Measurements from ENCODE around the gene CARD11.
"Not testable (repeated sequence)": the region's sequence is repeated elsewhere in the genome, so short reads cannot be mapped to it uniquely, and the experiment has no call there.

The CARD11 gene

DNA sequence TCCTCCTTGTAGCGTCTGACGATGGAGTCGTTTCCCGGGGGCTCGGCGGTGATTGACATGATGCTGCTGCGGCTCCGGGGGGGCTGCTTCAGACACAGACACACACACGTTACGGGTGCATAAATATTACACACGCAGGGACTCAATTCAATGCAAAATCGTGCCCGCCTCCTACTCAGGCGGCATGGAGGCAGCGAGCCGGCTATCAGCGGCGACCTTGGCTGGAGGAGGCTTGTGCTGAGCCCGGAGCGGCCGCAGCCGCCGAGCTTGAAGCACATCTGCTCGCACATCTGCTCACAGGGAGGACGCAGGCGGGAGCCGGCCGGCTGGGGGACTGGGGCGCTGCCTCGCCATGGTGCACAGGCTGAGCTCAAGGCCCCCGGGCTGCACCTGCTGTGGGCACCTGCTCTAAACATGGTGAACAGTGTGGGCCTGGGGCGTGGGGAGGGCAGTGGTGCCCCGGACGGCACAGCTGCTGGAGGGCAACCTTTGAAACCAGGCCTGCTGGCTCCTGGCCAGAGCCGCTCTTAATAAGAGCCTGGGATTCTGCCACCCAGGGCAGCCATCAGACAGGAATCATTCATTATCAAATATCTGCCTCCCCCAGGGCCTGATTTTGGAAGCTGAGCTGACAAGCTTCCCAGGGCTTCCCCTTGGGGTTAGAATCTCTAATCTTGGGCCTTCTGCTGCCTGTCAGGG, 114.9 kb downstream of the CARD11 start:
- in situ Hi-C loops (cut with HindIII; ENCODE audit: low sequenced_read_pairs) = no loop called here

DNA sequence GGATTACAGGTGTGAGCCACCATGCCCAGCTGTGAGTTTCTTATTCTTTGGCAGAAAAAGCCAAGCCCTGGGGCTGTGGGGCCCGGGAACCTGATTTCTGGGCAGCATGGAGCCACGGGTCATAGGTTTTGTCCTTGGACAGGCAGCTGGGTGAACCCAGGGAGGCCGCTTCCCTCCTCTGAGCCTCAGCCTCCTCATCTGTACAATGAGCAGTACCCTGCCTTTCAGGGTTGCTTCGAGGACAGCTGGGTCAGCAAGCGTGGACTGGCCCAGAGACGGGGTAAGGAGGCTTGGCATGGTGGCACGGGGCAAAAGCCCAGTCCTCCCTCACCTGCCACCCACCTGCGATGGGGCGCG, 115.4 kb downstream of the CARD11 start:
- in situ Hi-C loops (cut with HindIII; ENCODE audit: low sequenced_read_pairs) = no loop called here

DNA sequence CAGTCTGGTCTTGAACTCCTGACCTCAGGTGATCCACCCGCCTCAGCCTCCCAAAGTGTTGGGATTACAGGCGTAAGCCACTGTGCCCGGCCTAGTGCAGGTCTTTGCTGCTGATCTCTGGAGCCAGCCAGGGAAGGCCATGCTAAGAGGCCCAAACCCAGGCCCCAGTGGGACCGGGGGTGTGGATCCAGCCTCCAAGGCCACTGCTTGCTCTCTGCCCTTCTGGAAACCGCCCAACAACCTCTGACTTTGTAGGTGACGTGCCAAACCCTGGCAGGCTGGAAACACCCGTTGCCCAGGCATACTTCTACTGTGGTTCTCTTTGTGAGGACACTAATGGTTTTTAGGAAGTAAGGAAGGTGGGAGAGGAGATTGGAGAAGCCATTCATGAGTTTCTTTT, 116.1 kb downstream of the CARD11 start:
- in situ Hi-C loops (cut with HindIII; ENCODE audit: low sequenced_read_pairs) = no loop called here

DNA sequence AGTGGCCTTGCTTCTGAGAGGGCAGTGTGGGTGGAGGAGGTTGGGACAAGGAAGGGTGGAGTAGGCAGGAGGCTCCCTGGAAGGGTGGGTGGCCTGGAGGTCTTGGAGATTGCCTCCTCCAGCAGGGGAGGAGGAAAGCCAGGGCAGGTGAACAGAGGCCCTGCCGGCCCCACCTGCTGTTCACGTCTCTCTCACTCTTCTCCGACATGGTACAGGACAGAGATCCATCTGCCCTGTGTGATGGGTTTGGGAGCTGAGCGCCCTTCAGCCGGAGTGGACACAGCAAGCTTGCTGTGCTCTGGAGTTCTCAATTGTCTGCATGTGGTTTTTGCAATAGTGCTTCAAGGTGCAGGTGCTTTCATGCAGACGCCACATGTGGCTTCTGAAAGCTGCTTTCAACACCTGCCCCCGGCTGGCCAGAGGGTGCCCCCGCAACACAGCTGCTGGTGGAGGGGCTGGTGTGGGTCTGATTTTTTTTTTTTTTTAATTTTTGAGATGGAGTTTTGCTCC, 116.7 kb downstream of the CARD11 start:
- in situ Hi-C loops (cut with HindIII; ENCODE audit: low sequenced_read_pairs) = no loop called here

DNA sequence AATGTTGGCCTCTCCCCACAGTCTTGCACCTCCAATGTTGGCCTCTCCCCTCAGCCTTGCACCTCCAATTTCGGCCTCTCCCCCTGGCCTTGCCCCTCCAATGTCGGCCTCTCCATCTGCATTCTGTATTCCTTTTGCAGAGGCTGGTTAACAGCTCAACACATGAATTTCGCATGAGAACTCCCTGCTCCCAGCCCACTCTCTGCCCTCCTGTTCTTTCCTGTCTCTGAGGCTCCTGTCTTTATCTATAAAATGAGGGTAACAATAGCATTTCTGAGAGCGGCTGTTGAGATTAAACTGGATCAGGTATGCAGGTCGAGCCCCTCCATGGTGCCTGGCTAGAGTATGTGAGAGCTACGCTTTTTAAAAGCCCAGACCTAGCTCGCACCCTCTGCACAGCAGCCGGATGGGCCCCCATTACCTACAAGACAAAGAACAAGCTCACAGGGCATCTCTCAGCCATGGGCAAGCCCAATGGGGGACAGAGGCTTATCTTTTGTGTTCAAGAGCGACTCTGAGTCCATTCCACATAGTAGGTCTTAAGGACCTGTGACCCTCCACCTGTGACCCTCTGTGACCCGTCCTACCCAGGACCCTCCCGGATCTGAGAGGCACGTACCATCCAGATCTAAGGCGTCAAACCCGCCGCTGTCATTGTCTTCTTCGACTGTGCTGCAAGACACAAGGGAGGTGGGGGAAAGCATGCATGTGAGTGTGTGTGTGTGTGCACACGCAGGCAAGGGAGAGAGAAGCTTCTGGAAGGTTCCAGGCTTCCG, 117.4 kb downstream of the CARD11 start:
- in situ Hi-C loops (cut with HindIII; ENCODE audit: low sequenced_read_pairs) = no loop called here

DNA sequence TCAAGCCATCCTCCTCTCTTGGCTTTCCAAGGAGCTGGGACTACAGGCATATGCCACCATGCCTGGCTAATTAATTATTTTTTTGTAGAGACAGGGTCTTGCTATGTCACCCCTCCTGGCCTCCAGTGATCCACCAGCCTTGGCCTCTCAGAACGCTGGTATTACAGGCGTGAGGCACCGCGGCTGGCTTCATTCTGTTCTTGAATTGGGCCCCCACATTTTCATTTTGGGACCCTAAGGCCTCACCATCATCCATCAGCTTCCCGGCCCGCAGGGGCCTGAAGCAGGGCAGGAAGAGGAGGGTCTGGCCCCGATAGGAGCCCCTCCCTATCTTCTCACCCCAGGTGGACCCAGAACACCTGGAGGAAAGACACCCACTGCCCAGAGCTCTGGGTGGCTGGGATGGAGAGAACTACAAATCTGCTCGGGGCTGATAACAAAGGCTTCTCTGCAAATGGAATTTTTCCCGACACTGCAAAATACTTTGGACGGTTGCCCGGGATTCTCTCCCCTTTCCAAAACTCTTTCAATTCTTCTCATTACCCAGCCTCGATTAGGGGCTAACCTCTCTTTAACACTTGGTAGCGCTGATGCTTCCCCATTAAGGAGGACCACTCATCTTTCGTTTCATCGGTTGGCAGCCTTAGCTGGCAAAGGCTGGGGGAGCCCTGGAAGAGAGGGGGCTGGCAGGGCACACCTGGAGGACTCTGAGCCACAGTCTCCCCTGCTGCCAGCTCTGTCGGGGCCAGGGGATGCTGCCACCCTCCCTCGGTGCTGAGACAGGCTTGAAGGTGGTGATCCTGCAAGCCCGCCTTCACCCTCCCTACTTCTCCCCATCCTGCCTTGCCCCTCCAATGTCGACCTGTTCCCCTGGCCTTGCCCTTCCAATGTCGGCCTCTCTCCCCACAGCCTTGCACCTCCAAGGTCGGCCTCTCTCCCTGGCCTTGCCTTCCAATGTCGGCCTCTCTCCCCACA, 118.5 kb downstream of the CARD11 start:
- in situ Hi-C loops (cut with HindIII; ENCODE audit: low sequenced_read_pairs) = no loop called here

DNA sequence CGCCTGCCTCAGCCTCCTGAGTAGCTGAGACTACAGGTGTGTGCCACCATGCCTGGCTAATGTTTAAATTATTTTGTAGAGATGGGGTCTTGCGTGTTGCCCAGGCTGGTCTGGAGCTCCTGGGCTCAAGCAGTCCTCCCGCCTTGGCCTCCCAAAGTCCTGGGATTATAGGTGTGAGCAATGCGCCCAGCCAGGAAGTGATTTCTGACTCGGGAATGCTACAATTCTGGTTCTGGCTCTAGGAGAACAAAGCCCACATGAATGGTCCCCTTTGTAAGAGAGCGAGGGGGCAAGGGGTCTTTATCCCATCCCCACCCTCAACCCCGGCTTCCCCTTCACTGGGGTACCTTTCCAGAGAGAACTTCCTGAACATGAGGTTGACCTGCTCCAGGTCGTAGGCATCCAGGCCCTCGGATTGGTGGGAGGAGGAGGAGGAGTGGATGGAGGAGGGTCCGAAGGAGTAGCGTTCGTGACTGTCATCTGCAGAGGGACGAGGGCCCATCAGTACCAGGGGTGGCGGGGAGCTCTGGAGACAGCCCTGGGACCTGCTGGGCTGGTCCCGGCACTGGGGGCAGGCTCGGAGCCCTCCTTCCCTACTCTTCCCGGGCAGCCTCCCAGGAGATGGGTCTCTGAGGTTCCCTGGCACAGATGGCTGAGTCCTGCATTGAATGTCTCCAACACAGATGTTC, 119.6 kb downstream of the CARD11 start:
- in situ Hi-C loops (cut with HindIII; ENCODE audit: low sequenced_read_pairs) = no loop called here

DNA sequence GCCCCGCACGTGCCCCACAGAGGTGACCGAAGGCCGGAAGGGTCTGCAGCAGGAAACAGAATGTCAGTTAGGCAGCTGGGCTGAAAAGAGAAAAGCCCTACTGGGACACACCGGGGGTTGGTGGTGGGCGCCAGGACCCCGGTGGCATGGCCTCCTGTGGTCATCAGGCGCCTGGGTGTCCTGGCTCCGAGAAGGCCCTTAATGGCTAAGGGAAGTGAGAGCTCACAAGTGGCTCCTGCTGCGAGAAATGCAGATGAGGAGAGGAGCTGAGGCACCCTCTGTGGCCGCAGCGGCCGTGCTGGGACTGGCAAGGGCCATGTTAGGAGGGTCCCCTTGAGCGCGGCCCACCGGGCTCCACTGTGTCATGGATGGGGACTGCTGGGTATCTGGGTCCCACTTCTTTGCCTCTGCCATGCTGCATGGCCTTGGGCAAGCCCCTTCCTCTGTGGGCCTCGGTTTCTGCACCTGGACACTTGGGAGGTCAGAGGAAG, 120.3 kb downstream of the CARD11 start:
- in situ Hi-C loops (cut with HindIII; ENCODE audit: low sequenced_read_pairs) = no loop called here

DNA sequence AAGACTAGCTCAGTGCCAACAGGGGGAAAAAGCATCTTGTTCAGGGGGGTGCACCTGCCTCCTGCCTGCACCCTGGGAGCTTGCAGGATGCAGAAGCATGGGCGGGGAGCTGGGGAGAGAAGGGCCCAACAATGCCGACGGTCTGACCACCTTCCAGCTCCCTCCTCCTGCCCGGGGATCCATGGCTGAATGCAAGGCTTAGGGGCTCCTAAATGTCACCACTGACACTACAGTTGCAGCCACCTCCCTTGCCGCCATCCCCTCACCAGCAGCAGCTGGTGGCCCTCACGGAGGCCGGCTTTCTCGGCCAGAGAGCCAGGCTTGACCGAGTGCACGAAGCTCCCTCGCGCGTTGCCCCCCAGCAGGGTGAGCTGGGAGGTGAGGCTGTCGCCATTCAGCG, 120.8 kb downstream of the CARD11 start:
- in situ Hi-C loops (cut with HindIII; ENCODE audit: low sequenced_read_pairs) = no loop called here

DNA sequence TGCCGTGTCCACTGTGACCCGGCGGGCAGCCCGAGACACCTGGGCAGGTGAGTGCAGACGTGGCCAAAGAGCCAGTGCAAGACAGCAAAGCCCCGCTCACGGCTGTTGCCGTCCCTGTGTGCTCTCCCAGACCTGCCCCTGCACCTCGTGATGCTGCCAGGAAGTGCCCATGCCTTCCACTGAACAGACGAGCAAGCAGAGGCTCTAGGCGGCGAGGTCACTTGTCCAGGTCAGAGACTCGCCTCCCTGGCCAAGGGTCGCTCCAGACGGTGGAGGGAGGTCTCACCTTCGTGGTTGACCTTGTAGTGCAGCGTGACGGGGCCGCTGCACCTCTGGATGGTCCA, 121.3 kb downstream of the CARD11 start:
- in situ Hi-C loops (cut with HindIII; ENCODE audit: low sequenced_read_pairs) = no loop called here

DNA sequence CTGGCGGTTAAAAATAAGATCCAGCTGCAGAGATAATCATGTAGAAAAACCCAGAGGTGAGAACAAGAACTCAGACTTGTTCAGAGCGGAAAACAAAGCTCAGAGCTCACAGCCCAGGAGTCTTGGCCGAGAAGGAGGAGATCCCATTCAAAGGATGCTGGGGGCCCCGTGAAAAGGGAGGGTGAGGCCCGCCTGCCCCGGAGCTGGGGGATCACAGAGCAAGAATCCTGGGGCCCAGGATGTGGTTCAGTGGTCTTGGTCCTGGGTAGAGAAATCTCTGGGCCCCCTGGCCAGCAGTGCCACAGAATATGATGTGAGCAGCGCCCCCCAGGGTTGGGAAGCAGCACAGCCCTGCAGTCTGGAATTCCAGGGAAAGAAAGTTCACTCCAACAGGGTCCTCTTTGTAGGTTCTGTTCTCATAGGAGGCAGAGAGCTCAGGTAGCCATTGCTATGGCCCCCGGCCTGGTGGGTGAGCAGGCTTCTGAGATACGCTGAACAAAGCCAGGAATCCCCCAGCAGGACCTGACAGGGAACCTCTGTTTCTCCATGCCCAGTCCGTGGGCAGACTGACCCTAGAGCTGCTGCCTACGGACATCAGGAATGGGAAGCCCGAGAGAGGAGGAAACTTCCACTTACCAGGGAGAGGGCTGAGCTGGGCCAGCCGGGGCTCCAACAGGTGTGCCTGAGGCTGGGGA, 121.9 kb downstream of the CARD11 start:
- in situ Hi-C loops (cut with HindIII; ENCODE audit: low sequenced_read_pairs) = no loop called here

DNA sequence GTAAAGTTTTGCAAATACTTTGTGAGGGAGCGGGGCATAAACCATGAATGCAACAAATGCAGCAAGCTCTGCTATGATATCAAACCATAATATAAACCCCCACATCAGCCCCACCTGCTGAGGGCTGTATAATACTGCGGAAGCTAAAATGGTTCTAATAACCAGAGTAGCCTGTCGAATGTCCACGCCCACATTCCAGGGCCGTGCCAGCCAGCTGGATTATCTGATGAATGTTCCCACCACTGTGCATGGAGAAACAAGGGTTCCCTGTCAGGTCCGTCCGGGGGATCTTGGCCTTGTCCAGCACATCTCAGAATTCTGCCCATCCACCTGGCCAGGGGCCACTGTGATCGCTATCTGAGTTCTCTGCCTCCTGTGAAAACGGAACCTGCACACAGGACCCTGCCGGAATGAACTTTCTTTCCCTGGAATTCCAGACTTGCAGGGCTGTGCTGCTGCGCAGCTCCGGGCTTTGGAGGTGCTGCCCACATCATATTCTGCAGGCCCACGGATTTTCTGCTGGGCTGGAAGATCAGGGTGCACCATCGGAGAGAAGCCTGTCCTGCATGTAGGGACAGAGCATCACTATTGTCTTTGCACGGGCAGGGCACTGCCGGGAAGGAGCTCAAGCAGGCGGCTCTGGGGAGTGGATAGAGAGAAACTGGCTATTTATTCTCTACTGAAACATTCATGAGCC, 122.6 kb downstream of the CARD11 start:
- in situ Hi-C loops (cut with HindIII; ENCODE audit: low sequenced_read_pairs) = no loop called here

DNA sequence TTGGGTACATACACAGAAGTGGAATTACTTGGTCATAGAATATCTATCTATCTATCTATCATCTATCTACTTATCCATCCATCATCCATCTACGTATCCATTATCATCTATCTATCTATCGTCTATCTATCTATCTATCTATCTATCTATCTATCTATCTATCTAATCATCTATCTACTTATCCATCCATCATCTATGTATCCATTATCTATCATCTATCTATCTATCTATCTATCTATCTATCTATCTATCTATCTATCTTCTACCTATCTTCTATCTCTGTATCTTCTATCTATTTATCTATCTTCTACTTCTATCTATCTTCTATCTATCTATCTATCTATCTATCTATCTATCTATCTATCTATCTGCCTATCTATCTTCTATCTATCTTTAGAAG, 123.2 kb downstream of the CARD11 start:
- in situ Hi-C loops (cut with HindIII; ENCODE audit: low sequenced_read_pairs) = not testable (repeated sequence)

DNA sequence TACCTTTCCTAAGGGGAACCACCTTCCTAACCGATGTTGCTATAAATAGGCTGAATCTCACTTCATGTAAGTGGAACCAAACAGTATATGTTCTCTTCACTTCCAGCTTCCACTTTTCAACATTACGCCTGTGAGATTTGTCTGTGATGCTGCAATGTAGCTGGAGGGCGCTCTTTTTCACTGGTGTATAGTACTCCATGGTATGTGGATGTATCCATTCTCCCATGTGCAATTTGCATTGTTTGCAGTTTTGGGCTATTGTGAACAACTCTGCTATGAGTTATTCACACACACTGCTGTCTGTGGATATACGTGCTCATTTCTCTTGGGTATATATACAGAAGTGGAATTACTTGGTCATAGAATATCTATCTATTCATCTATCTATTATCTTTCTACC, 123.6 kb downstream of the CARD11 start:
- in situ Hi-C loops (cut with HindIII; ENCODE audit: low sequenced_read_pairs) = no loop called here

DNA sequence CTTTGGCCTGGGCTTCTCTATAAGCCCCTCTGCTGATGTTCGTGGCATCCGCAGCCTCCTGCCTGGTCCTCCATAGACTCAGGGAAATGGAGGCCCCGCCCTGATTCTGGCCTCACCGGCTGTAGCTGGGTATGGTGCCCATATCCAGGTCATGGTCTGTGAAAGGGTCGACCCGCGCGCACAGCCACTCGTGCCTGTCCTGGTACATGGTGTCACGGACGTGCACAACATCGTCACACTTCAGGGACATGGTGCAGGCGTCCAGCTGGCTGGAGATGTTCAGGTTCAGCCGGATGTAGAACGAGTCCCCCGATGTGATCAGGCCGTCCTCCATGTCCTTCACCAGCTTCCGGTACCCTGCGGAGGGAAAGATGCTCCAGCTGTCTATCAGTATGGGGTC, 124.4 kb downstream of the CARD11 start:
- in situ Hi-C loops (cut with HindIII; ENCODE audit: low sequenced_read_pairs) = no loop called here

DNA sequence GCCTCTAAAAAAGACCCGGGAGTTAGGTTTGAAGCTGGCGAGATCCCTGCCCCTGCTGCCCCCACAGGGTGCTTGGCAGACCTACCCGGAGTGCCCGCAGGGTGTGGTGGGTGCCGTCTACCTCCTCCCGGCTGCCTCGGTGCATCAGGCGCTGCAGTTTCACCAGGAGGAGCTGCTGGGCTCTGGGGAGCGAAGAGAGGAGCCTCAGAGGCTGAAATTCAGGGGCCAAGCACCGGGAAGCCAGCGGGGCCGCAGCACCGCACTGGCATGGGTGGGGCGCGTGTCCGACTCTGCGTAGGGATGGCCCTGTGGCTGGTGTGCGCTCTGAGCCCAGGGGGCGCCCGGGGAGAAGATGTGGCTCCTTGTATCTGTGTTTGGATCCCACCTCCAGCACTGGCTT, 125.3 kb downstream of the CARD11 start:
- in situ Hi-C loops (cut with HindIII; ENCODE audit: low sequenced_read_pairs) = no loop called here

DNA sequence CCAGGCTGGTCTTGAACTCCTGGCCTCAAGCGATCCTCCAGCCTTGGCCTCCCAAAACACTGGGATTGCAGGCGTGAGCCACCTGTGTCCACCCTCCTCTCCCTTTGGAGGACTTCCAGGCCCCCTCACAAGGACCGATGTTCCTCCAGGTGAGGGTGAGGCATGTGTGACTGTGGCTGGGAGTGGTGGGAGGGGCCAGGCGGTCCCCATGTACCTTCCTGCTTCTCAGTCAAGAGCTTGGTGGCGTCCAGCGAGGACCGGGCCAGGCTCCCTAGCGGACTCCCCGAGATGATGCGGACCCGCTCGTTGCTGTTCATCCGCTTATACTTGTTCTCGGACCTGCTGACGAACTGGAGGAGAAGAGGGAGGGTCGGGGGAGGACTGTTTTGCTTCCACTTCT, 128.6 kb downstream of the CARD11 start:
- in situ Hi-C loops (cut with HindIII; ENCODE audit: low sequenced_read_pairs) = no loop called here

DNA sequence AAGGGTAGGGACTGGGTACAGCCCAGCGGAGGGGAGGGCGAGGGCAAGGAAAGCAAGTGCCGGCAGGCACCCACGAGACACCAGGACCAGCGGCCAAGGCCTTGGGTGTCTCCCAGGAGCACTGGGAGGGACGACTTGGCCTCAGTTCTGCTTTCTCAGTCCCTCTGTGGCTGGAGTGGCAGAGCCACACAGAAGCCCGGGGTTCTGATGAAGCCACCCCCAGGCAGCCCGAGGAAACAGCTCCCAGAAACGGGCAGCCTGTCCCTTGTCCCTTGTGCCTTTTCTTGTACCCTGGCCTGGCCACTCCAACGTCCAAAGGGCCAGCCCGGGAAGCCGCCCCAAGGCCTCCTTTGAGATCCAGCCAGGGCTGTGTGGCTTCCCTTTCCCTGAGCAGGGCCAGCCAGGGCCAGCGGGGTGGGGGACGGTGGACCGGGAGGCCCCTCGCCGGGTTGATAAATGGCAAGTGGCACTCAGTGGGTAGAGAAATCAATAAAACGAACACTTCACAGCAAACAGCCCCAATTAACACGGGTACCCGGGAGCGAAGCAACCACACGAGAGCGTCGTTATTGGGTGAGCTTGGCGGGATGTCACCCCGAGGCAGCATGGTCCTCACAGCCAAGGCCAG, 129.8 kb downstream of the CARD11 start:
- in situ Hi-C loops (cut with HindIII; ENCODE audit: low sequenced_read_pairs) = no loop called here

All from DLD1 (cell line).